Aorta (tissue), 5 donors: Measurements from ENCODE around the gene HPS4. TPM values are rescaled to one million over a fixed set of nuclear protein-coding genes. Genes with fewer than 3 reads are reported as not detected.

Experiments
- ATAC-seq: fragments of 200-7000 bp; cut with Tn5 transposase; one replicate; pipeline ENCODE4 v1.9.1; 2022; ENCODE audit warnings: moderate library complexity; ENCODE audit not compliant: low FRiP score
- DNase-seq, 2 donors: peaks; one replicate each; pipeline ENCODE4 v3.0.0-alpha.2; 2020
- H3K27ac ChIP-seq, 2 donors: one replicate each; pipeline ENCODE4 v1.5.1; 2013; ENCODE audit warnings: low read length in 2 of 2, mild to moderate bottlenecking in 2 of 2, moderate library complexity in 2 of 2, control low read depth in 1 of 2, inconsistent platforms in 1 of 2, low read depth in 1 of 2
- H3K27me3 ChIP-seq, 2 donors: one replicate each; pipeline ENCODE4 v1.6.1; 2013; ENCODE audit warnings: control low read depth in 1 of 2, low read length in 1 of 2, mild to moderate bottlenecking in 1 of 2, moderate library complexity in 1 of 2; ENCODE audit not compliant: insufficient read depth in 2 of 2, control insufficient read depth in 1 of 2
- H3K36me3 ChIP-seq, 2 donors: one replicate each; pipeline ENCODE4 v1.6.1; 2013; ENCODE audit warnings: control low read depth in 1 of 2, low read length in 1 of 2, mild to moderate bottlenecking in 1 of 2; ENCODE audit not compliant: insufficient read depth in 2 of 2, control insufficient read depth in 1 of 2
- H3K4me1 ChIP-seq, 2 donors: one replicate each; pipeline ENCODE4 v1.6.1; 2013; ENCODE audit warnings: low read length in 2 of 2, control low read depth in 1 of 2, mild to moderate bottlenecking in 1 of 2, moderate library complexity in 1 of 2; ENCODE audit not compliant: insufficient read depth in 2 of 2, control insufficient read depth in 1 of 2
- H3K4me3 ChIP-seq, 2 donors: one replicate each; pipeline ENCODE4 v1.5.1; 2013; ENCODE audit warnings: low read length in 2 of 2, control low read depth in 1 of 2, mild to moderate bottlenecking in 1 of 2
- H3K9me3 ChIP-seq: one replicate; pipeline ENCODE4 v1.6.1; 2013; ENCODE audit warnings: mild to moderate bottlenecking, low read length; ENCODE audit not compliant: control insufficient read depth
- WGBS, 2 donors: extraction: QIAGEN DNeasy Blood & Tissue Kit; methylation state at CpG; one replicate each; pipeline ENCODE4 v1.1.7; 2013; 5-methylcytosine and 5-hydroxymethylcytosine counted together
- intact Hi-C, 2 donors: fragments of 100-400 bp; cut with DNase I; formaldehyde crosslinking; loops; one replicate each; pipeline versions ENCODE4 v1.14.2 to v1.15.0; 2022
- polyA plus RNA-seq, 2 donors: library from polyadenylated mRNA; stranded (reverse); fragments of 200-250 nt; gene quantifications; one replicate each; pipeline ENCODE4 v1.2.3, GENCODE V29; 2013
- total RNA-seq, 2 donors: library from RNA; stranded (reverse); fragmentation: NEBNext Ultra II Directional; extraction: Animal tissue kit (Norgen Biotek cat#: 25700); gene quantifications; one replicate each; pipeline ENCODE4 v1.2.1, GENCODE V29; 2021
- donor health status: healthy with polysubstance abuse.
- donor health status: Bipolar disorder and iron deficiency.
- donor health status: DM: no; HTN: no; CAD: no.
- donor health status: DM: no; HTN: no; CAD: no.
- donor health status: DM: yes; HTN: yes; CAD: no.

Gene HPS4
- total and polyA plus RNA-seq, 4 donors: 14.7 to 35.6 (median 19.2) TPM

- Histone ChIP-seq H3K4me3 (no peak overlapping the region), H3K27me3 (no peaks in the 10 kb centered on the region), H3K9me3 (no peaks in the 10 kb centered on the region), H3K27ac (no peak overlapping the region), H3K4me1 (no peaks in the 10 kb centered on the region), H3K36me3 (peaks cover 0 to 16% of the 10 kb centered on the region in 2 donors)
- no peak for DNase-seq
- intact Hi-C loops: no loop called here
- 85 to 90% methylated on average over 5 of the region's 5 CpGs for WGBS, 2 donors
- ATAC-seq: no peak
Observed at GRCh38 chr22:26453812-26454500, 29.6 kb downstream of the HPS4 start.

DNA sequence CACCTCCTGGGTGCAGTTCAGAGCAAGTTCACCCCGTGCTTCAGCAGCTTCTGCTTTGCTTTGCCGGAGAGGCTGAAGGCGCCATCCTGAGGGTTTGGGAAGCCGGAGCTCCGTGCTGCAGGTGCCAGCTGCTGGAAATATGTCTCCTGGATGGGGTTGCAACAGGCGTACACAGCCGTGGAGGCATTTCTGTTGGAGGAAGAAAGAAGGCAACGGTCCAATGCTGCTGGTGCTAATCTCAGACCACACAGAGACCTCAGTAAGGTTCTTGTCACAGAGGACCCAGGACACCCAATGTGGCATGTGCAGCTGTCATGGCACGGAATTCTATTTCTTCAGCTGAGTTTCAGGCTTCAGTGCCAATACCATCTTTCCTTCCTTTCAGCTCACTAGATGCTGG is 30.4 kb downstream of the HPS4 start:
- ATAC-seq (no peak), DNase-seq (no peak)
- Histone ChIP-seq H3K27ac (no peak overlapping the region), H3K9me3 (no peaks in the 10 kb centered on the region), H3K4me3 (no peak overlapping the region), H3K36me3 (peaks cover 0 to 16% of the 10 kb centered on the region in 2 donors), H3K27me3 (no peaks in the 10 kb centered on the region), H3K4me1 (no peaks in the 10 kb centered on the region)
- 91% methylated on average over 9 of the region's 9 CpGs for WGBS, 2 donors
- intact Hi-C loops: no loop called here

DNA sequence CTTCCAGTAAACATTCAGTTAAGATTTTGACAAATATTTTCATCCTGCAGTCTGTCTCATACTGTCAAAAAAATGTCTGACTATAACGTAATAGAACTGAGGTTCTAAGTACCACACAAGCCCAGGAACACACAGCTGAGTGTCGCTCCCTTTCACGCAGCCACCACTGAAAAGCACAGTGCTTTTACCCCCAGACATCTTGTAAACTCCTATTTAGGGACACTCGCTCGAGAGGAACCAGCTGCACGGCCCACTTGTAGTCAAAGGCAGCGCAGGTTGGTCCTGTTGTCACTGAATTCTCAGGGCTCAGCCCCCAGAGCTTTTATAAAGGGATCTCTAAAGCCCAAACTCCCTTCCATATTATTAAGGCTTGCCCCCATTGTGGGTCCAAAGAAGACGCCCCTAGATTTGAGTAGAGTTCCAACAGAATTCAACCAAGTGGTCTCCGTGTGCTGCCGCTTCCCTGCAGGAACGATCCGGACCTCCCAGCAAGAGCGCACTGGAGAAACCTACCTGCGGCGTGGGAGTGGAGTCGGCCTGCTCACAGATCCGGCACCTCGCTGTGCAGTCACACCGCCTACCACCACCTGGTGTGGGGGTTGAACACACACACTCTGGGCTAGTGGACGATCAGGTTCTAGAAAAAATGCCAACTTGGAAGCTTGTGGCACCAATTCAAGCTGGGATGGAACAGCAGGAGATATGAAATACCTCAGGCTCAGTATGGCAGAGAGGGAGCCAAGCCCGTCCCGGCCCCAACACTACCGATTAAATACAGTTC is 31.2 kb downstream of the HPS4 start:
- DNase-seq: no peak
- no peak for ATAC-seq
- no peaks in the 10 kb centered on the region for H3K4me1 ChIP-seq
- intact Hi-C loops: no loop called here
- no peaks in the 10 kb centered on the region for H3K9me3 ChIP-seq
- no peak overlapping the region for H3K27ac ChIP-seq
- 95% methylated on average over 23 of the region's 23 CpGs for WGBS, 2 donors
- H3K27me3 ChIP-seq: no peaks in the 10 kb centered on the region
- no peak overlapping the region for H3K4me3 ChIP-seq
- peaks cover 0 to 14% of the 10 kb centered on the region in 2 donors for H3K36me3 ChIP-seq

GRCh38 chr22:26450453-26451185 is 33.0 kb downstream of the HPS4 start:
- no peak for ATAC-seq
- no peak overlapping the region for H3K27ac ChIP-seq
- no peak for DNase-seq
- H3K36me3 ChIP-seq: peaks cover 0 to 10% of the 10 kb centered on the region in 2 donors
- WGBS, 2 donors: 80 to 83% methylated on average over 9 of the region's 9 CpGs
- H3K4me1 ChIP-seq: no peaks in the 10 kb centered on the region
- H3K9me3 ChIP-seq: no peaks in the 10 kb centered on the region
- H3K27me3 ChIP-seq: no peaks in the 10 kb centered on the region
- intact Hi-C loops: no loop called here
- H3K4me3 ChIP-seq: no peak overlapping the region

DNA sequence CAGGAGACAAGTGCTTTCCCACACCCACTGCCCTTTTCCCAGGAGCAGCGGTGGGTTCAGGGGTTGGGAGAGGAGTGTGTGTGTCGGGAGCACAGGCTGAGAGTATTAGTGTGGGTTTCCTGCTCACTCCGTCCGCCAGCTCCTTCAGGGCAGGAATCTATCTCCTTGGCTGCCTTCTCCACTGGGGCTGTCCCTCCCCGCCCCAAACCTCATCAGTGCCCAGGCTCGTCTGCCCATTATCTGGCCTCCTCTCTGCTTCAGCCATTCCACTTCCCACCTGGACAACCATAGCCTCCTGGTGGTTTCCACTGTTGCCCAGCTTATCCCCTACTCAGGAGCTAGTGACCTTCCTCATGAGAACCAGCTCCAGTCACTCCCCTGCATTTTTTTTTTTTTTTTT is 34.6 kb downstream of the HPS4 start:
- DNase-seq (no peak), ATAC-seq (no peak)
- H3K36me3 ChIP-seq: peaks cover 0 to 10% of the 10 kb centered on the region in 2 donors
- no peak overlapping the region for H3K27ac ChIP-seq
- intact Hi-C loops: no loop called here
- WGBS, 2 donors: 66 to 72% methylated on average over 5 to 6 of the region's 6 CpGs
- no peaks in the 10 kb centered on the region for H3K27me3 ChIP-seq
- H3K4me3 ChIP-seq: no peak overlapping the region
- no peaks in the 10 kb centered on the region for H3K9me3 ChIP-seq
- H3K4me1 ChIP-seq: no peaks in the 10 kb centered on the region

DNA sequence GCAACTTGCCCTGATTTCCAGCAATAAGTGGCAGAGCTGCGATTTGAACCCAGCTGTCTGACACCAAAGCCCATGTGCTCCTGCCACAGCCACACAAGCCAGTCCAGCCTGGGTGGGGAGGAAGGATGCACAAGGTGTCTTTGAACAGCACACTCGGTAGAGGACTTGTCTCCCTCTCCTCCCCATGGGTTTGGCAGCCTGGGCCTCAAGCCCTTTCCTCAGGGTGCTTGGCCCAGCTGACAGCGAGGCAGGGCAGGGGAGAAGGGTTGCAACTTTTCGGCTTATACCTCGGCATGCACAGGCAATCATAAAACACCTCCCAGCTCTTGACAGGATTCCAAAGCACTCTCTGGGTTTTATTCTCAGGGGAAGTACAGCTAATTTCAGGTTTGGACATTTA is 35.2 kb downstream of the HPS4 start:
- ATAC-seq (no peak), DNase-seq (no peak)
- H3K36me3 ChIP-seq: peaks cover 0 to 8% of the 10 kb centered on the region in 2 donors
- H3K4me1 ChIP-seq: no peaks in the 10 kb centered on the region
- no peak overlapping the region for H3K27ac ChIP-seq
- no peaks in the 10 kb centered on the region for H3K27me3 ChIP-seq
- intact Hi-C loops: no loop called here
- no peaks in the 10 kb centered on the region for H3K9me3 ChIP-seq
- 64 to 65% methylated on average over 5 of the region's 5 CpGs for WGBS, 2 donors
- H3K4me3 ChIP-seq: no peak overlapping the region

DNA sequence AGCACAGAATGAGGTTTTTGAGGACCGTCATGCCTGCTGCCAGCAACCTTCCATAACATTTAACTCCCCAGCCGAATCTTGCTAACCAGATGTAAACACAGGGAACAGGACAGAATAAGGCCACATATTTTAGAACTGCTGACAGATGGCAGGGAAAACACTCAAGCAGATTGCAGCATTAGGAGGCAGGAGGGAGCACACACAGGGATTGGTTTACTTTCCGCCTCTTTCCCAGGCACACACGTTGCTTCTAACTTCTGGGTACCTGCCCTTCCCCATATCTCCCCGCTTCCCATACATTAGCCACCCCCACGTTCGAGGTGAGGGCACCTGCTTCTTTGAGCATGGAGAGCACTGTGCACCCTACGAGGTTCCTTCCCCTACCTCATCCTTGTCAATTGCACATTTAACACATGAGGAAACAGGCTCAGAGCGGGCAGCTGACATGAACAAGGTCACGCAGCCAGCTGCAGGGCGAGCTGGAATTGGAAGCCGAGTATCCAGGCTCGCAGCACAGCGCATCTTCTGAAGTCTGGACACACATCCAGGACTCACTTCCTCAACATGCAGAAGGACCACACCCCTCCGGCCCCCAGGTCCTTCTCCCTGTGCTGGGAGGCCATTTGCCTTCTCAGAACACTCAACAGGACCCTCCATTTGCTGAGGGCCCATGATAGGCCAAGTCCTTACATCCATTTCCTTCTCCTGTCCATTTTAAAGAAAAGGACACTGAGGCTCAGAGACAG is 35.8 kb downstream of the HPS4 start:
- Histone ChIP-seq H3K27ac (no peak overlapping the region), H3K4me3 (no peak overlapping the region), H3K4me1 (no peaks in the 10 kb centered on the region), H3K9me3 (no peaks in the 10 kb centered on the region), H3K27me3 (no peaks in the 10 kb centered on the region), H3K36me3 (peaks cover 0 to 5% of the 10 kb centered on the region in 2 donors)
- DNase-seq (no peak), ATAC-seq (no peak)
- 68 to 72% methylated on average over 15 of the region's 15 CpGs for WGBS, 2 donors
- intact Hi-C loops: no loop called here

DNA sequence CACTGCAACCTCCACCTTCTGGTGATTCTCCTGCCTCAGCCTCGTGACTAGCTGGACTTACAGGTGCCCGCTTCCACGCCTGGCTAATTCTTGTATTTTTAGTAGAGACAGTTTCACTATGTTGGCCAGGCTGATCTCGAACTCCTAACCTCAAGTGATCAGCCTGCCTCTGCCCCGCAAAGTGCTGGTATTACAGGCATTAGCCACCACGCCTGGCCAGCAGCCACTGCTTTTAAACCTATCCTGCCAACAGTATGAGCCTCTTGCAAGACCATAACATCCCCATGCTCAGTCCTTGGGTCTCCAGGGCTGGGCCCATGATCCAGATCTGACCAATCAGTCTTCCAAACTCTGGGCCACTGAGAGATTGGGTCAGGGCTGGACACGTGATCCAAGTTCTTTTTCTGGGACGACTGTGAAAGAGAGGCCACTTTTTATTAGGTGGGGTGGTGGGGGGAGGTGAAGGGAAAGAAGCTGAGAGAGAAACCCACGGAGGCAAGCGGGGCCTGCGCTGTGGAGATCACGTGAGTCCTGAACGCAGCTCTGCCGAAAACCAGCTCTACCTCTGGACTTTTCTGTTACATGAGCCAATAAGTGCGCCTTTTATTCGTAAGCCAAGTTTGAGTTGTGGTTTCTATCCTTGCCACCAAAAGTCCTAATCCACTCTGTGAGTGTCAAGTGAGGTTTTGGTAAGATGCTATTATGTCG is 36.6 kb downstream of the HPS4 start:
- no peaks in the 10 kb centered on the region for H3K4me1 ChIP-seq
- H3K4me3 ChIP-seq: no peak overlapping the region
- intact Hi-C loops: no loop called here
- H3K27ac ChIP-seq: no peak overlapping the region
- ATAC-seq (no peak), DNase-seq (no peak)
- peaks cover 0 to 4% of the 10 kb centered on the region in 2 donors for H3K36me3 ChIP-seq
- H3K27me3 ChIP-seq: no peaks in the 10 kb centered on the region
- WGBS, 2 donors: 81 to 82% methylated on average over 17 of the region's 17 CpGs
- no peaks in the 10 kb centered on the region for H3K9me3 ChIP-seq
